ENCODE results near the gene ADARB2.
"Not testable (repeated sequence)": the region's sequence is repeated elsewhere in the genome, so short reads cannot be mapped to it uniquely, and the experiment has no call there.

The ADARB2 gene

GRCh38 chr10:1626835-1627234 is 110.5 kb downstream of the ADARB2 start:
- TF ChIP-seq CTCF (IDR thresholded peaks at IDR 0.05; ENCODE audit: low read depth, low read length): no peak
- DNase-seq (ENCODE audit: extremely low read depth, low read depth): no peak

- no peak for TF ChIP-seq CTCF (IDR thresholded peaks at IDR 0.05; ENCODE audit: low read depth, low read length)
- DNase-seq (ENCODE audit: extremely low read depth, low read depth): no peak
These were observed 110.9 kb downstream of the ADARB2 start for GRCh38 chr10:1626410-1626809.

GRCh38 chr10:1625731-1626130 is 111.6 kb downstream of the ADARB2 start:
- no peak for DNase-seq (ENCODE audit: extremely low read depth, low read depth)
- no peak for TF ChIP-seq CTCF (IDR thresholded peaks at IDR 0.05; ENCODE audit: low read depth, low read length)

DNA sequence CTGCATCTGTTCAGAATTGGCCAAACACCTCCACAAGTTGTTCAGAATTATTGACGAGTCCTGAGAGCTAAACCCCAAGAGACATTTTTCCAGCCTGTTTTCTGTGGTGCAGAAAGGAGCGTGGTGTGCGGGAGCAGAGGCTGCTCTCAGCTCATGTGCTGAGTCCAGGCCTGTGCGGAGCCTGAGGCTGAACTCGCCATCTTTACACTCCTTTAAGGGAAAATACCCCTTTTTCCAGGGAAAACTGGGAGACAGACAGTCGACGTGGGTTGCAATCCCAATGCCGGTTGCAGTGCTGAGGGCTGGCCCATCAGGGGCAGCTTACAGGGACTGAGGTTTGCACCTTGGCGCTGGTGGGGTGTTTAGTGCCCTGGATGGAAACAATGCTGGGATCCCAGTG is 112.2 kb downstream of the ADARB2 start:
- no peak for TF ChIP-seq CTCF (IDR thresholded peaks at IDR 0.05; ENCODE audit: low read depth, low read length)
- DNase-seq (ENCODE audit: extremely low read depth, low read depth): no peak

DNA sequence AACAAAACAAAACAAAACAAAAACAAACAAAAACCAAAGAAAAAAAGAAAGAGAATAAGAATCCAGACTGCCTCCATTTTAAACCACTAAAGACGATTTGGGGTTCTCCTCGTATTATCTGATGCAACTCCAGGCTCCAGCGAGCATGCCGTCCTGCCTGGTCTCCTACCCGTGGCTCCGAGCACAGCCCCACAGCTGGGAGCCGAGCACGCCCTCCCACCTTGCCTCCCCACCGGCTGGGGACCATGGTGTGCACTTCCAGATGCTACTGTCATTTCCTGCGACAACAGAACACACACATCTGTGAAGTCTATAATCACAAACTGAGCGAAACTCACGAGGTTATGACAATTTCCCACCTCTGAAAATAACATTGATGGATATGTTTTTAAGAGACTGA is 113.1 kb downstream of the ADARB2 start:
- TF ChIP-seq CTCF (IDR thresholded peaks at IDR 0.05; ENCODE audit: low read depth, low read length): no peak
- no peak for DNase-seq (ENCODE audit: extremely low read depth, low read depth)

DNA sequence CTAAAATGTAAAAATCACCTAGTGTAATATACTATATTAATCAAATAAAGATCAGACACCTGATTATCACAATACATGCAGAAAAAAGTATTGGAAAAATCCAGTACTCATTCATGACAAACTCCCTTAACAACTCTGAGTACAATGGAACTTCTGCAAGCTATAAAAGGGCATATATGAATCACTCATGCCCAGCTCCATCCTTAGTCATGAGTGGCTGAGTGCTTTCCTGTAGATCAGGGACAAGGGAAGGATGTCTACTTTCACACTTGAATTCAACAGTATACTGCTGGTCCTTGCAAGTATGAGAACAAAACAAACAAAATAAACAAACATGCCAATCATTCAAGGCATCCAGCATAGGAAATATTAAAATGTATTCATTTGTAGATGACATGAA is 116.5 kb downstream of the ADARB2 start:
- DNase-seq (ENCODE audit: extremely low read depth, low read depth): no peak
- TF ChIP-seq CTCF (IDR thresholded peaks at IDR 0.05; ENCODE audit: low read depth, low read length): no peak

DNA sequence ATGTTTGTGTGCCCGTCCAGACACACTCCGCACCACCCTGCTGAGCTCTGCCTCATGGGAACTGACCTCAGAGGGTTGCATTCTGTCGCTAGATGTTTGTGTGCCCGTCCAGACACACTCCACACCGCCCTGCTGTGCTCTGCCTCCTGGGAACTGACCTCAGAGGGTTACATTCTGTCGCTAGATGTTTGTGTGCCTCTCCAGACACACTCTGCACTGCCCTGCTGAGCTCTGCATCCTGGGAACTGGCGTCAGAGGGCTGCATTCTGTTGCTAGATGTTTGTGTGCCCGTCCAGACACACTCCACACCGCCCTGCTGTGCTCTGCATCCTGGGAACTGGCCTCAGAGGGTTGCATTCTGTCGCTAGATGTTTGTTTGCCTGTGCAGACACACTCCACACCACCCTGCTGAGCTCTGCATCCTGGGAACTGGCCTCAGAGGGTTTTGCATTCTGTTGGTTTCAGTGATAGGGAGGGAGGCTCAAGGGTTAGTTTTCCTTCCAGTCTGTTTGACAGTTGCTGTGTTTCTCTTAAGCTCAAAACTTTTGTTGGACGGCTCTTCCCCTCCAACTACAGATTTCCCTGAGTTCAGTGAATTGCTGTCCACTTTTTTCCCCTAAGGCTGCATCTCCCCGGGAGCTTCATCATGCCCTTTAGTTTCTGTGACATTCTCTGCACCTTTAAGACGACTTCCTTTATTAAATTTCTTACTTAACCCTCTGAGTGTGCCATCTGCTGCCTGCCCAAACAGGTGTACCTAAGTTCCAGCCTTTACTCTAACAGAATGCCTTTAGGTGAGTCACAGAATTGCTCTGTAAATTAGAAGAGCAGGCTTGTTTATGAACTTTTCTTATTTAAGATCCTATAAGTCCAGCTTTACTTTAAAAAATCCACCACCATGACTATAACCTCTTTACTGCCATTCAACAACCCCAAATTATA is 119.7 kb downstream of the ADARB2 start:
- DNase-seq (ENCODE audit: extremely low read depth, low read depth): not testable (repeated sequence)

- DNase-seq (ENCODE audit: extremely low read depth, low read depth): not testable (repeated sequence)
These were observed 120.6 kb downstream of the ADARB2 start for GRCh38 chr10:1616701-1617100.
